SK-N-SH treated with all-trans-retinoic acid at 6 μM for 48 hours (cell line): Measurements from ENCODE around the gene RPS19BP1.

ENCODE experiments used
- ATAC-seq: fragments of 200-7000 bp; cut with Tn5 transposase; 3 replicates; pipeline ENCODE4 v1.9.1; 2020; ENCODE audit warnings: mild to moderate bottlenecking, moderate library complexity
- ARNTL ChIP-seq: fragments of 450-650 bp; formaldehyde crosslinking; IDR thresholded peaks from 2 replicates; pipeline ENCODE4 v1.5.0; 2020; ENCODE audit warnings: low read depth, mild to moderate bottlenecking, moderate library complexity, borderline replicate concordance
- BACH2 ChIP-seq: fragments of 250-450 bp; sonication (Bioruptor Pico); IDR thresholded peaks from 2 replicates; pipeline ENCODE4 v1.9.0; 2021; ENCODE audit warnings: mild to moderate bottlenecking, borderline replicate concordance
- ESRRG ChIP-seq: fragments of 250-450 bp; sonication (Bioruptor Pico); IDR thresholded peaks from 2 replicates; pipeline ENCODE4 v1.6.1; 2021; ENCODE audit warnings: mild to moderate bottlenecking
- OSR1 ChIP-seq: fragments of 250-450 bp; sonication (Bioruptor Pico); IDR thresholded peaks from 2 replicates; pipeline ENCODE4 v1.8.0; 2022; ENCODE audit warnings: moderate library complexity, mild to moderate bottlenecking, inconsistent platforms
- PPARA ChIP-seq: fragments of 250-450 bp; sonication (Bioruptor Pico); IDR thresholded peaks from 2 replicates; pipeline ENCODE4 v1.5.0; 2020; ENCODE audit warnings: mild to moderate bottlenecking, borderline replicate concordance
- RARB ChIP-seq: fragments of 250-450 bp; sonication (Bioruptor Pico); IDR thresholded peaks from 2 replicates; pipeline ENCODE4 v1.8.0; 2021; ENCODE audit warnings: mild to moderate bottlenecking, moderate library complexity
- SNAI2 ChIP-seq: fragments of 250-450 bp; sonication (Bioruptor Pico); IDR thresholded peaks from 2 replicates; pipeline ENCODE4 v1.5.0; 2020; ENCODE audit warnings: mild to moderate bottlenecking, moderate library complexity
- TCF4 ChIP-seq: fragments of 250-450 bp; sonication (Bioruptor Pico); IDR thresholded peaks from 2 replicates; pipeline ENCODE4 v1.8.0; 2021; ENCODE audit warnings: mild to moderate bottlenecking, moderate library complexity, borderline replicate concordance
- TOX ChIP-seq: fragments of 250-450 bp; sonication (Bioruptor Pico); IDR thresholded peaks from 2 replicates; pipeline ENCODE4 v1.8.0; 2021; ENCODE audit warnings: mild to moderate bottlenecking, moderate library complexity, borderline replicate concordance
- ZC3H10 ChIP-seq: fragments of 250-450 bp; sonication (Bioruptor Pico); IDR thresholded peaks from 2 replicates; pipeline ENCODE4 v1.5.1; 2021; ENCODE audit warnings: mild to moderate bottlenecking, moderate library complexity
- ZFP3 ChIP-seq: fragments of 250-450 bp; sonication (Bioruptor Pico); IDR thresholded peaks from 2 replicates; pipeline ENCODE4 v1.5.0; 2020; ENCODE audit warnings: mild to moderate bottlenecking, moderate library complexity
- ZFP30 ChIP-seq: fragments of 450-650 bp; formaldehyde crosslinking; IDR thresholded peaks from 2 replicates; pipeline ENCODE4 v1.5.0; 2022; ENCODE audit warnings: mild to moderate bottlenecking, moderate library complexity
- ZNF565 ChIP-seq: fragments of 450-650 bp; formaldehyde crosslinking; conservative IDR thresholded peaks from 2 replicates; pipeline ENCODE4 v1.5.0; 2020; ENCODE audit warnings: low read depth, mild to moderate bottlenecking, moderate library complexity
- ZNF70 ChIP-seq: fragments of 450-650 bp; formaldehyde crosslinking; IDR thresholded peaks from 2 replicates; pipeline ENCODE4 v1.5.0; 2020; ENCODE audit warnings: mild to moderate bottlenecking, moderate library complexity
- ZNF8 ChIP-seq: fragments of 450-650 bp; formaldehyde crosslinking; IDR thresholded peaks from 2 replicates; pipeline ENCODE4 v1.5.0; 2020; ENCODE audit warnings: mild to moderate bottlenecking, moderate library complexity
- TF ChIP-seq, protein P1 (sequence below): fragments of 250-450 bp; sonication (Bioruptor Pico); IDR thresholded peaks from 2 replicates; pipeline ENCODE4 v1.8.0; 2021; ENCODE audit warnings: low read depth, mild to moderate bottlenecking, moderate library complexity, borderline replicate concordance
- TF ChIP-seq, protein P2 (sequence below): fragments of 250-450 bp; sonication (Bioruptor Pico); IDR thresholded peaks from 2 replicates; pipeline ENCODE4 v1.5.1; 2021; ENCODE audit warnings: mild to moderate bottlenecking, moderate library complexity
- TF ChIP-seq, protein P3 (sequence below): fragments of 250-450 bp; sonication (Bioruptor Pico); IDR thresholded peaks from 2 replicates; pipeline ENCODE4 v1.5.0; 2020; ENCODE audit warnings: mild to moderate bottlenecking, moderate library complexity
- TF ChIP-seq, protein P4 (sequence below): fragments of 250-450 bp; sonication (Bioruptor Pico); IDR thresholded peaks from 2 replicates; pipeline ENCODE4 v1.8.0; 2020; ENCODE audit warnings: mild to moderate bottlenecking, moderate library complexity, borderline replicate concordance
- TF ChIP-seq, protein P5 (sequence below): fragments of 250-450 bp; sonication (Bioruptor Pico); IDR thresholded peaks from 2 replicates; pipeline ENCODE4 v1.5.1; 2020; ENCODE audit warnings: low read depth, mild to moderate bottlenecking, moderate library complexity

RPS19BP1 gene

DNA sequence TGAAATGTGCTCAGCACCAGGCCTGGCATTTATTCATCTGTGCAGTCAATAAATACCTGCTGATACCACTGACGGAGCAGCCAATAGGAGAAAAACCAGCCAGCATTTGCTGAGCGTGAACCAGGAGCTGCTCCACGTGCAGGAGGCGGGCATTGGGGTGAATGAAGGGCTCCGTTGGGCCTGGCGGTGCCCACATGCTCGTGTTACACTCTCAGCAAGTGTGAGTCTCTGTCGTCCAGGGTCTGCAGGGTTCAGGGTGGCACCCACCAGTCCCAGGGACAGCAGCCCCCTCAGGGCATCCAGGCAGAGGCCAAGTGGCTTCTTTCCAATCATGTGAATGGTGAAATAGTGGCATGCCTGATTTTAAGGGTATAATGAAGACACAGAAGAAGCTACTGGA, 4.2 kb upstream of the RPS19BP1 start:
- TF ChIP-seq, protein P1, sequence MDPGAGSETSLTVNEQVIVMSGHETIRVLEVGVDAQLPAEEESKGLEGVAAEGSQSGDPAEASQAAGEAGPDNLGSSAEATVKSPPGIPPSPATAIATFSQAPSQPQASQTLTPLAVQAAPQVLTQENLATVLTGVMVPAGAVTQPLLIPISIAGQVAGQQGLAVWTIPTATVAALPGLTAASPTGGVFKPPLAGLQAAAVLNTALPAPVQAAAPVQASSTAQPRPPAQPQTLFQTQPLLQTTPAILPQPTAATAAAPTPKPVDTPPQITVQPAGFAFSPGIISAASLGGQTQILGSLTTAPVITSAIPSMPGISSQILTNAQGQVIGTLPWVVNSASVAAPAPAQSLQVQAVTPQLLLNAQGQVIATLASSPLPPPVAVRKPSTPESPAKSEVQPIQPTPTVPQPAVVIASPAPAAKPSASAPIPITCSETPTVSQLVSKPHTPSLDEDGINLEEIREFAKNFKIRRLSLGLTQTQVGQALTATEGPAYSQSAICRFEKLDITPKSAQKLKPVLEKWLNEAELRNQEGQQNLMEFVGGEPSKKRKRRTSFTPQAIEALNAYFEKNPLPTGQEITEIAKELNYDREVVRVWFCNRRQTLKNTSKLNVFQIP (CRISPR knock-in tag): no peak
- TF ChIP-seq PPARA (CRISPR knock-in tag): no peak
- TF ChIP-seq RARB: no peak
- no peak for TF ChIP-seq TCF4 (CRISPR knock-in tag)
- no peak for TF ChIP-seq ZNF8
- no peak for TF ChIP-seq ZNF565 (CRISPR knock-in tag)
- TF ChIP-seq SNAI2 (CRISPR knock-in tag): no peak
- TF ChIP-seq, all 23 proteins: peak for 0
- no peak for ATAC-seq

DNA sequence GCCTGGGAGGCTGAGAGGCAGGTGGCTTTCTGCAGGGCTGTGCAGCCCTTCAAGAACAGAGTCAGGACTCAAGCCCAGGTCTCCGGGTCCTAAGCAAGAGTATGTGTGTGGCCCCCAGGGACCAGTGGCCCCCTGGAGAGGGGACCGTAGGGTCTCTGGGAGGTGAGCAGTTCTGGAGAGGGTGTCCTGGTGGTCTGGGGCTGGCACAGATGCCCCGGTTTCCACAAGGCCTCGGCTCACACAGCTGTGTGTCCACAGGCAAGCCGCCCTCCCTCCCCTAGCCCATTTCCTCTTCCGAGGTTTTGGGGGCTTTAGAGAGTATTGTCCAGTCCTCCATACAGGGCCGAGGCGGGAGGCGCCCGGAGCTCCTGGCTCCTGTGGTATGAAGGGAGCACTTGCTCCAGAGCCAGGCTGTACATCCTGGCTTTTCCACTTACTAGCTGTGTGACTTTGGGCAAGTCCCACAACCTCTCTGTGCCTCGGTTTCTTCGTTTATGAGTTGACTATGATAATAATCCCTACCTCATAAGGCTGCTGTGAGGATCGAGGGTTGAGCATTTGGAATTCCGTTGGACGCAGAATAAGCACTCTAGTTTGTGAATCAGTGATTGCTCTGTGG, 3.4 kb upstream of the RPS19BP1 start:
- no peak for TF ChIP-seq BACH2 (CRISPR knock-in tag)
- TF ChIP-seq, all 23 proteins: peak for 0
- ATAC-seq: no peak

DNA sequence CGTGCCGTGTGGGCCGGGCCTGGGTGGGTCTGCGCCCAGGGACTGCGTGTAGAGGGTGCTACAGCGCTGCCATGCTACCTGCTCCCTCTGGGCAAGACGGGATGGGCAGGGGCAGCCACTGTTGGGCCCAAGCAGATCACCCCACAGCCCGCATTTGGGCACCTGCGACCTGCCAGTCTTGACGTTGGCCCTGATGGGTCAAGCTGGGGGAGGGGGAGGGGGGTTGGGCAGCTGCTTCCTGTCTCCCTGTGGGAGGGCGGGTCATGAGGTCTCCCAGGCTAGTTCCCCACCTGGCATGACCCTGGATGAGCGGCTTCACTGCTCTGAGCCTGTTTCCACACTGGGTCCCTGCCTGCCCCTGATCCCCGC, 2.8 kb upstream of the RPS19BP1 start:
- no peak for ATAC-seq
- TF ChIP-seq ZFP30 (CRISPR knock-in tag) (no peak), ZC3H10 (CRISPR knock-in tag) (no peak), ZNF8 (no peak), OSR1 (CRISPR knock-in tag) (no peak), SNAI2 (CRISPR knock-in tag) (no peak), TCF4 (CRISPR knock-in tag) (no peak), ZNF70 (no peak), ESRRG (CRISPR knock-in tag) (no peak), ARNTL (no peak), BACH2 (CRISPR knock-in tag) (no peak), TOX (CRISPR knock-in tag) (no peak), RARB (no peak), ZNF565 (CRISPR knock-in tag) (no peak), ZFP3 (no peak)
- TF ChIP-seq, protein P2, sequence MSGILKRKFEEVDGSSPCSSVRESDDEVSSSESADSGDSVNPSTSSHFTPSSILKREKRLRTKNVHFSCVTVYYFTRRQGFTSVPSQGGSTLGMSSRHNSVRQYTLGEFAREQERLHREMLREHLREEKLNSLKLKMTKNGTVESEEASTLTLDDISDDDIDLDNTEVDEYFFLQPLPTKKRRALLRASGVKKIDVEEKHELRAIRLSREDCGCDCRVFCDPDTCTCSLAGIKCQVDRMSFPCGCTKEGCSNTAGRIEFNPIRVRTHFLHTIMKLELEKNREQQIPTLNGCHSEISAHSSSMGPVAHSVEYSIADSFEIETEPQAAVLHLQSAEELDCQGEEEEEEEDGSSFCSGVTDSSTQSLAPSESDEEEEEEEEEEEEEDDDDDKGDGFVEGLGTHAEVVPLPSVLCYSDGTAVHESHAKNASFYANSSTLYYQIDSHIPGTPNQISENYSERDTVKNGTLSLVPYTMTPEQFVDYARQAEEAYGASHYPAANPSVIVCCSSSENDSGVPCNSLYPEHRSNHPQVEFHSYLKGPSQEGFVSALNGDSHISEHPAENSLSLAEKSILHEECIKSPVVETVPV: no peak
- TF ChIP-seq, protein P3, sequence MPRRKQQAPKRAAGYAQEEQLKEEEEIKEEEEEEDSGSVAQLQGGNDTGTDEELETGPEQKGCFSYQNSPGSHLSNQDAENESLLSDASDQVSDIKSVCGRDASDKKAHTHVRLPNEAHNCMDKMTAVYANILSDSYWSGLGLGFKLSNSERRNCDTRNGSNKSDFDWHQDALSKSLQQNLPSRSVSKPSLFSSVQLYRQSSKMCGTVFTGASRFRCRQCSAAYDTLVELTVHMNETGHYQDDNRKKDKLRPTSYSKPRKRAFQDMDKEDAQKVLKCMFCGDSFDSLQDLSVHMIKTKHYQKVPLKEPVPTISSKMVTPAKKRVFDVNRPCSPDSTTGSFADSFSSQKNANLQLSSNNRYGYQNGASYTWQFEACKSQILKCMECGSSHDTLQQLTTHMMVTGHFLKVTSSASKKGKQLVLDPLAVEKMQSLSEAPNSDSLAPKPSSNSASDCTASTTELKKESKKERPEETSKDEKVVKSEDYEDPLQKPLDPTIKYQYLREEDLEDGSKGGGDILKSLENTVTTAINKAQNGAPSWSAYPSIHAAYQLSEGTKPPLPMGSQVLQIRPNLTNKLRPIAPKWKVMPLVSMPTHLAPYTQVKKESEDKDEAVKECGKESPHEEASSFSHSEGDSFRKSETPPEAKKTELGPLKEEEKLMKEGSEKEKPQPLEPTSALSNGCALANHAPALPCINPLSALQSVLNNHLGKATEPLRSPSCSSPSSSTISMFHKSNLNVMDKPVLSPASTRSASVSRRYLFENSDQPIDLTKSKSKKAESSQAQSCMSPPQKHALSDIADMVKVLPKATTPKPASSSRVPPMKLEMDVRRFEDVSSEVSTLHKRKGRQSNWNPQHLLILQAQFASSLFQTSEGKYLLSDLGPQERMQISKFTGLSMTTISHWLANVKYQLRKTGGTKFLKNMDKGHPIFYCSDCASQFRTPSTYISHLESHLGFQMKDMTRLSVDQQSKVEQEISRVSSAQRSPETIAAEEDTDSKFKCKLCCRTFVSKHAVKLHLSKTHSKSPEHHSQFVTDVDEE (CRISPR knock-in tag): no peak
- TF ChIP-seq, protein P4, sequence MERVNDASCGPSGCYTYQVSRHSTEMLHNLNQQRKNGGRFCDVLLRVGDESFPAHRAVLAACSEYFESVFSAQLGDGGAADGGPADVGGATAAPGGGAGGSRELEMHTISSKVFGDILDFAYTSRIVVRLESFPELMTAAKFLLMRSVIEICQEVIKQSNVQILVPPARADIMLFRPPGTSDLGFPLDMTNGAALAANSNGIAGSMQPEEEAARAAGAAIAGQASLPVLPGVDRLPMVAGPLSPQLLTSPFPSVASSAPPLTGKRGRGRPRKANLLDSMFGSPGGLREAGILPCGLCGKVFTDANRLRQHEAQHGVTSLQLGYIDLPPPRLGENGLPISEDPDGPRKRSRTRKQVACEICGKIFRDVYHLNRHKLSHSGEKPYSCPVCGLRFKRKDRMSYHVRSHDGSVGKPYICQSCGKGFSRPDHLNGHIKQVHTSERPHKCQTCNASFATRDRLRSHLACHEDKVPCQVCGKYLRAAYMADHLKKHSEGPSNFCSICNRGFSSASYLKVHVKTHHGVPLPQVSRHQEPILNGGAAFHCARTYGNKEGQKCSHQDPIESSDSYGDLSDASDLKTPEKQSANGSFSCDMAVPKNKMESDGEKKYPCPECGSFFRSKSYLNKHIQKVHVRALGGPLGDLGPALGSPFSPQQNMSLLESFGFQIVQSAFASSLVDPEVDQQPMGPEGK (CRISPR knock-in tag): no peak
- TF ChIP-seq, protein P1 (CRISPR knock-in tag): no peak
- TF ChIP-seq, protein P5, sequence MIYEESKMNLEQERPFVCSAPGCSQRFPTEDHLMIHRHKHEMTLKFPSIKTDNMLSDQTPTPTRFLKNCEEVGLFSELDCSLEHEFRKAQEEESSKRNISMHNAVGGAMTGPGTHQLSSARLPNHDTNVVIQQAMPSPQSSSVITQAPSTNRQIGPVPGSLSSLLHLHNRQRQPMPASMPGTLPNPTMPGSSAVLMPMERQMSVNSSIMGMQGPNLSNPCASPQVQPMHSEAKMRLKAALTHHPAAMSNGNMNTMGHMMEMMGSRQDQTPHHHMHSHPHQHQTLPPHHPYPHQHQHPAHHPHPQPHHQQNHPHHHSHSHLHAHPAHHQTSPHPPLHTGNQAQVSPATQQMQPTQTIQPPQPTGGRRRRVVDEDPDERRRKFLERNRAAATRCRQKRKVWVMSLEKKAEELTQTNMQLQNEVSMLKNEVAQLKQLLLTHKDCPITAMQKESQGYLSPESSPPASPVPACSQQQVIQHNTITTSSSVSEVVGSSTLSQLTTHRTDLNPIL (CRISPR knock-in tag): no peak
